HCT116 (cell line): Measurements from ENCODE around the gene LMNA. TPM values are rescaled to one million over a fixed set of nuclear protein-coding genes. Genes with fewer than 3 reads are reported as not detected.
A peak's percentile ranks its signal among the peaks of the same experiment; 100 is the strongest.

Source experiments
- ATAC-seq: fragments of 200-7000 bp; cut with Tn5 transposase; 2 replicates; pipeline ENCODE4 v1.9.1; 2020; ENCODE audit warnings: mild to moderate bottlenecking, moderate library complexity
- BruUV-seq: library from RNA; stranded (reverse); fragments of 400-500 nt; replicated peaks from 2 replicates; lab custom pipeline; 2021; lab: Mats Ljungman, UMichigan
- CTCF ChIA-PET: fragments of 300-600 bp; sonication (Branson Sonifier 250); formaldehyde crosslinking; loops from one replicate; lab custom pipeline; 2021; ENCODE audit warnings: antibody characterized with exemption; lab: Charles Lee
- POLR2A ChIA-PET: fragments of 300-600, 350-600 bp; sonication (Branson Sonifier 250); formaldehyde crosslinking; loops from one replicate; lab custom pipeline; 2021; ENCODE audit warnings: antibody characterized with exemption; lab: Charles Lee
- RAD21 ChIA-PET, 2 experiments: fragments of 300-600 bp; sonication (Branson Sonifier 250); formaldehyde crosslinking; loops; one replicate each; lab custom pipeline; 2023; ENCODE audit warnings: low total read pairs in 2 of 2; ENCODE audit not compliant: uncharacterized antibody in 2 of 2, unreplicated experiment in 2 of 2, low non-redundant PET in 1 of 2; lab: Charles Lee
- DNase-seq: peaks from one replicate; pipeline ENCODE4 v3.0.0-alpha.2; 2010; ENCODE audit warnings: low read depth, low spot score
- H2AFZ ChIP-seq: fragments of 200-600 bp; shearing (Covaris generic), sonication (generic); 2 replicates; pipeline ENCODE4 v1.6.1; 2017; ENCODE audit warnings: low read depth, mixed run types, mixed read lengths, antibody characterized with exemption, low read length; ENCODE audit not compliant: poor library complexity, severe bottlenecking
- H3K27ac ChIP-seq: 2 replicates; pipeline ENCODE4 v1.5.1; 2012; ENCODE audit warnings: low read depth, low read length
- H3K27me3 ChIP-seq: fragments of 200-600 bp; sonication (generic); 2 replicates; pipeline ENCODE4 v1.6.1; 2016; ENCODE audit warnings: mixed run types, low read length, mixed read lengths; ENCODE audit not compliant: insufficient read depth
- H3K36me3 ChIP-seq, 2 experiments: fragments of 200-500 bp in 1 of 2; fragments of 200-600 bp in 1 of 2; sonication (Bioruptor generic) in 1 of 2; sonication (generic) in 1 of 2; 2 replicates each; pipeline versions ENCODE4 v1.5.1 to v1.6.1; 2014 to 2016; ENCODE audit warnings: low read length in 2 of 2, inconsistent platforms in 1 of 2, mixed read lengths in 1 of 2, mixed run types in 1 of 2; ENCODE audit not compliant: insufficient read depth in 2 of 2, control insufficient read depth in 1 of 2
- H3K4me1 ChIP-seq, 2 experiments: fragments of 200-600 bp in 1 of 2; sonication (generic) in 1 of 2; 2 replicates each; pipeline versions ENCODE4 v1.5.1 to v1.6.1; 2012 to 2017; ENCODE audit warnings: low read length in 2 of 2, inconsistent platforms in 1 of 2, mild to moderate bottlenecking in 1 of 2, mixed read lengths in 1 of 2, mixed run types in 1 of 2, moderate library complexity in 1 of 2; ENCODE audit not compliant: insufficient read depth in 2 of 2, control insufficient read depth in 1 of 2
- H3K4me2 ChIP-seq: fragments of 200-600 bp; sonication (generic); 2 replicates; pipeline ENCODE4 v1.6.1; 2017; ENCODE audit warnings: mixed run types, low read length, mixed read lengths
- H3K4me3 ChIP-seq, 2 experiments: fragments of 200-600 bp in 1 of 2; sonication (generic) in 1 of 2; replicated peaks in 1 of 2; 2 replicates each; pipeline ENCODE4 v1.5.1; 2011 to 2016; ENCODE audit warnings: low read length in 2 of 2, control low read depth in 1 of 2, low read depth in 1 of 2, mild to moderate bottlenecking in 1 of 2, mixed read lengths in 1 of 2, mixed run types in 1 of 2
- H3K79me2 ChIP-seq: fragments of 200-600 bp; sonication (generic); 2 replicates; pipeline ENCODE4 v1.6.1; 2017; ENCODE audit warnings: mild to moderate bottlenecking, mixed run types, low read length, moderate library complexity, mixed read lengths; ENCODE audit not compliant: insufficient read depth
- H3K9ac ChIP-seq: fragments of 200-600 bp; sonication (generic); 2 replicates; pipeline ENCODE4 v1.6.1; 2016; ENCODE audit warnings: low read length, mixed read lengths
- H3K9me2 ChIP-seq: fragments of 200-600 bp; sonication (generic), shearing (Covaris generic); 2 replicates; pipeline ENCODE4 v1.6.1; 2017; ENCODE audit warnings: mixed run types, mild to moderate bottlenecking, moderate library complexity; ENCODE audit not compliant: insufficient read depth
- H3K9me3 ChIP-seq, 2 experiments: fragments of 200-500 bp in 1 of 2; fragments of 200-600 bp in 1 of 2; sonication (Bioruptor generic) in 1 of 2; sonication (generic) in 1 of 2; 2 replicates each; pipeline ENCODE4 v1.6.1; 2014 to 2017; ENCODE audit warnings: low read length in 2 of 2, mixed read lengths in 2 of 2, inconsistent platforms in 1 of 2, low read depth in 1 of 2, mild to moderate bottlenecking in 1 of 2, mixed run types in 1 of 2, moderate library complexity in 1 of 2; ENCODE audit not compliant: control insufficient read depth in 1 of 2, insufficient read depth in 1 of 2
- H4K20me1 ChIP-seq: fragments of 200-600 bp; sonication (generic), shearing (Covaris generic); 2 replicates; pipeline ENCODE4 v1.6.1; 2017; ENCODE audit warnings: mixed run types, mild to moderate bottlenecking, moderate library complexity; ENCODE audit not compliant: insufficient read depth
- CEBPB ChIP-seq: IDR thresholded peaks from 2 replicates; pipeline ENCODE4 v1.6.1; 2012; ENCODE audit warnings: low read depth
- EGR1 ChIP-seq: IDR thresholded peaks from 2 replicates; pipeline ENCODE4 v1.6.1; 2012; ENCODE audit warnings: low read depth
- ELF1 ChIP-seq: IDR thresholded peaks from 2 replicates; pipeline ENCODE4 v1.6.1; 2012; ENCODE audit warnings: low read depth, borderline replicate concordance
- EZH2 ChIP-seq: fragments of 200-600 bp; sonication (generic); IDR thresholded peaks from 2 replicates; pipeline ENCODE4 v1.6.1; 2017; ENCODE audit warnings: antibody characterized with exemption, mixed run types
- POLR2AphosphoS5 ChIP-seq: IDR thresholded peaks from 2 replicates; pipeline ENCODE4 v1.6.1; 2011; ENCODE audit warnings: mild to moderate bottlenecking, low read depth, low read length, moderate library complexity
- SP1 ChIP-seq: IDR thresholded peaks from 2 replicates; pipeline ENCODE4 v1.6.1; 2012; ENCODE audit warnings: low read depth
- SRF ChIP-seq: IDR thresholded peaks from 2 replicates; pipeline ENCODE4 v1.6.1; 2012; ENCODE audit warnings: low read depth
- TCF7L2 ChIP-seq: IDR thresholded peaks from 2 replicates; pipeline ENCODE4 v1.7.0; 2011; ENCODE audit warnings: borderline replicate concordance, inconsistent platforms; ENCODE audit not compliant: insufficient read depth, insufficient read length; ENCODE audit errors: extremely low read depth
- intact Hi-C: fragments of 100-400 bp; cut with micrococcal nuclease; formaldehyde crosslinking; loops from 2 replicates; pipeline ENCODE4 v1.10.0; 2022
- total RNA-seq: library from RNA; stranded (reverse); gene quantifications from one replicate; pipeline ENCODE4 v1.2.1, GENCODE V29; 2021; ENCODE audit not compliant: unreplicated experiment
- TF ChIP-seq, protein P1 (sequence below): IDR thresholded peaks from 2 replicates; pipeline ENCODE4 v1.6.1; 2012; ENCODE audit warnings: low read depth
- TF ChIP-seq, protein P2 (sequence below): IDR thresholded peaks from 2 replicates; pipeline ENCODE4 v1.6.1; 2011; ENCODE audit warnings: mild to moderate bottlenecking, low read length, moderate library complexity; ENCODE audit not compliant: insufficient replicate concordance; ENCODE audit errors: extremely low read depth
- TF ChIP-seq, protein P3 (sequence below), 3 experiments: fragments of 200-600 bp in 1 of 3; sonication (generic) in 1 of 3; IDR thresholded peaks in 2 of 3; conservative IDR thresholded peaks in 1 of 3; 2 replicates each; pipeline ENCODE4 v1.5.1; 2012 to 2017; ENCODE audit warnings: low read depth in 2 of 3, low read length in 2 of 3, antibody characterized with exemption in 1 of 3, borderline replicate concordance in 1 of 3, control low read depth in 1 of 3, mild to moderate bottlenecking in 1 of 3, mixed read lengths in 1 of 3, mixed run types in 1 of 3, moderate library complexity in 1 of 3; ENCODE audit not compliant: insufficient read depth in 1 of 3
- TF ChIP-seq, protein P4 (sequence below): IDR thresholded peaks from 2 replicates; pipeline ENCODE4 v1.6.1; 2012

The LMNA gene
- total RNA-seq, 1 experiment from 2014 or later: 528 TPM

DNA sequence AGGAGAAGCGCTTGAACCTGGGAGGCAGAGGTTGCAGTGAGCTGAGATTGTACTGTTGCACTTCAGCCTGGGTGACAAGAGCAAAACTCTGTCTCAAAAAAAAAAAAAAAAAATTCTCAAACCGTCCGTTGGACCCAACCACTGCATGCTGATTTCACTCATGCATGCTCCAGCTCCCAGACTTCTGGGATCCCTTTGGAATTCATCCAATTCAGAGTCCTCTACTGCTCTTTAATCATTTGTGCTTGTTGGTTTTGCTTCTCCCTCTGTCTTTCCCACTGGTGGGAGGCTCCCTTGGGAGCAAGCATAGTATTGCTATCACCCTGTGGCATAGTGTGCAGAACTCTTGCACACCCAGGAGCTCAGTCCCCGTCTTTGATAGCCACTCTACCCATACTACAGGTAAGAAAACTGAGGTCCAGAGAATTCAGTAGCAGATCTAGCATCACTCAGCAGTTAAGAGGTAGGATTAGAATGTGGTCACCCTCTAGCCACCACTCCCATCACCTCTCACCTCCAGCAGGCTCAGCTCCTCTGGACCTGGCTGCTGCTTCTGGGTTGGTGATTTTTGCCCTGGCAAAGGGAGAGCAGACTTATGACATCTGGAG lies 3.1 kb upstream of the LMNA start:
- Histone ChIP-seq H2AFZ (no peak overlapping the region), H3K9ac (no peak overlapping the region; the same call in 1 of the 2 replicates)
- ATAC-seq: no peak
- RAD21 ChIA-PET: no interaction called here
- TF ChIP-seq EGR1: no peak
- TF ChIP-seq, protein P1, sequence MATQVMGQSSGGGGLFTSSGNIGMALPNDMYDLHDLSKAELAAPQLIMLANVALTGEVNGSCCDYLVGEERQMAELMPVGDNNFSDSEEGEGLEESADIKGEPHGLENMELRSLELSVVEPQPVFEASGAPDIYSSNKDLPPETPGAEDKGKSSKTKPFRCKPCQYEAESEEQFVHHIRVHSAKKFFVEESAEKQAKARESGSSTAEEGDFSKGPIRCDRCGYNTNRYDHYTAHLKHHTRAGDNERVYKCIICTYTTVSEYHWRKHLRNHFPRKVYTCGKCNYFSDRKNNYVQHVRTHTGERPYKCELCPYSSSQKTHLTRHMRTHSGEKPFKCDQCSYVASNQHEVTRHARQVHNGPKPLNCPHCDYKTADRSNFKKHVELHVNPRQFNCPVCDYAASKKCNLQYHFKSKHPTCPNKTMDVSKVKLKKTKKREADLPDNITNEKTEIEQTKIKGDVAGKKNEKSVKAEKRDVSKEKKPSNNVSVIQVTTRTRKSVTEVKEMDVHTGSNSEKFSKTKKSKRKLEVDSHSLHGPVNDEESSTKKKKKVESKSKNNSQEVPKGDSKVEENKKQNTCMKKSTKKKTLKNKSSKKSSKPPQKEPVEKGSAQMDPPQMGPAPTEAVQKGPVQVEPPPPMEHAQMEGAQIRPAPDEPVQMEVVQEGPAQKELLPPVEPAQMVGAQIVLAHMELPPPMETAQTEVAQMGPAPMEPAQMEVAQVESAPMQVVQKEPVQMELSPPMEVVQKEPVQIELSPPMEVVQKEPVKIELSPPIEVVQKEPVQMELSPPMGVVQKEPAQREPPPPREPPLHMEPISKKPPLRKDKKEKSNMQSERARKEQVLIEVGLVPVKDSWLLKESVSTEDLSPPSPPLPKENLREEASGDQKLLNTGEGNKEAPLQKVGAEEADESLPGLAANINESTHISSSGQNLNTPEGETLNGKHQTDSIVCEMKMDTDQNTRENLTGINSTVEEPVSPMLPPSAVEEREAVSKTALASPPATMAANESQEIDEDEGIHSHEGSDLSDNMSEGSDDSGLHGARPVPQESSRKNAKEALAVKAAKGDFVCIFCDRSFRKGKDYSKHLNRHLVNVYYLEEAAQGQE: no peak
- TF ChIP-seq TCF7L2: no peak
- TF ChIP-seq, protein P2, sequence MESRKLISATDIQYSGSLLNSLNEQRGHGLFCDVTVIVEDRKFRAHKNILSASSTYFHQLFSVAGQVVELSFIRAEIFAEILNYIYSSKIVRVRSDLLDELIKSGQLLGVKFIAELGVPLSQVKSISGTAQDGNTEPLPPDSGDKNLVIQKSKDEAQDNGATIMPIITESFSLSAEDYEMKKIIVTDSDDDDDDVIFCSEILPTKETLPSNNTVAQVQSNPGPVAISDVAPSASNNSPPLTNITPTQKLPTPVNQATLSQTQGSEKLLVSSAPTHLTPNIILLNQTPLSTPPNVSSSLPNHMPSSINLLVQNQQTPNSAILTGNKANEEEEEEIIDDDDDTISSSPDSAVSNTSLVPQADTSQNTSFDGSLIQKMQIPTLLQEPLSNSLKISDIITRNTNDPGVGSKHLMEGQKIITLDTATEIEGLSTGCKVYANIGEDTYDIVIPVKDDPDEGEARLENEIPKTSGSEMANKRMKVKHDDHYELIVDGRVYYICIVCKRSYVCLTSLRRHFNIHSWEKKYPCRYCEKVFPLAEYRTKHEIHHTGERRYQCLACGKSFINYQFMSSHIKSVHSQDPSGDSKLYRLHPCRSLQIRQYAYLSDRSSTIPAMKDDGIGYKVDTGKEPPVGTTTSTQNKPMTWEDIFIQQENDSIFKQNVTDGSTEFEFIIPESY: no peak
- no peak for TF ChIP-seq EZH2
- no peak for TF ChIP-seq SP1
- TF ChIP-seq ELF1: no peak
- no peak for TF ChIP-seq POLR2AphosphoS5
- no peak for TF ChIP-seq CEBPB
- TF ChIP-seq, protein P3, sequence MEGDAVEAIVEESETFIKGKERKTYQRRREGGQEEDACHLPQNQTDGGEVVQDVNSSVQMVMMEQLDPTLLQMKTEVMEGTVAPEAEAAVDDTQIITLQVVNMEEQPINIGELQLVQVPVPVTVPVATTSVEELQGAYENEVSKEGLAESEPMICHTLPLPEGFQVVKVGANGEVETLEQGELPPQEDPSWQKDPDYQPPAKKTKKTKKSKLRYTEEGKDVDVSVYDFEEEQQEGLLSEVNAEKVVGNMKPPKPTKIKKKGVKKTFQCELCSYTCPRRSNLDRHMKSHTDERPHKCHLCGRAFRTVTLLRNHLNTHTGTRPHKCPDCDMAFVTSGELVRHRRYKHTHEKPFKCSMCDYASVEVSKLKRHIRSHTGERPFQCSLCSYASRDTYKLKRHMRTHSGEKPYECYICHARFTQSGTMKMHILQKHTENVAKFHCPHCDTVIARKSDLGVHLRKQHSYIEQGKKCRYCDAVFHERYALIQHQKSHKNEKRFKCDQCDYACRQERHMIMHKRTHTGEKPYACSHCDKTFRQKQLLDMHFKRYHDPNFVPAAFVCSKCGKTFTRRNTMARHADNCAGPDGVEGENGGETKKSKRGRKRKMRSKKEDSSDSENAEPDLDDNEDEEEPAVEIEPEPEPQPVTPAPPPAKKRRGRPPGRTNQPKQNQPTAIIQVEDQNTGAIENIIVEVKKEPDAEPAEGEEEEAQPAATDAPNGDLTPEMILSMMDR (IDR thresholded peaks at IDR 0.05 in 2 of 3, conservative IDR thresholded peaks at IDR 0.05 in 1 of 3; ENCODE audit: borderline replicate concordance in 1 of 3, insufficient read depth in 1 of 3, low read depth in 2 of 3, low read length in 2 of 3): no peak
- TF ChIP-seq, protein P4, sequence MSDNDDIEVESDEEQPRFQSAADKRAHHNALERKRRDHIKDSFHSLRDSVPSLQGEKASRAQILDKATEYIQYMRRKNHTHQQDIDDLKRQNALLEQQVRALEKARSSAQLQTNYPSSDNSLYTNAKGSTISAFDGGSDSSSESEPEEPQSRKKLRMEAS: no peak
- TF ChIP-seq SRF: no peak
- TF ChIP-seq, all 23 proteins: peak for 0
- intact Hi-C loops: no loop called here
- no peak for DNase-seq
- BruUV-seq: no TSS peak
- no peak overlapping the region for H3K27ac ChIP-seq
- H4K20me1 ChIP-seq: no peaks in the 10 kb centered on the region; the same call in 1 of the 2 replicates
- H3K27me3 ChIP-seq: no peaks in the 10 kb centered on the region
- no peak overlapping the region for H3K4me3 ChIP-seq
- ChIA-PET CTCF (interaction anchor here (1.3 to 5.5 kb wide), 4 partner anchors 12 to 34 kb away, joined by 3 to 22 read pairs (median 6); no protein-coding TSS in a partner anchor), POLR2A (interaction anchor here (4.9 to 5.3 kb wide), 2 partner anchors 8 to 13 kb away, joined by 28 to 50 read pairs; no protein-coding TSS in a partner anchor)
- no peaks in the 10 kb centered on the region for H3K36me3 ChIP-seq
- no peaks in the 10 kb centered on the region for H3K9me3 ChIP-seq
- H3K9me2 ChIP-seq: no peaks in the 10 kb centered on the region
- H3K4me1 ChIP-seq: peaks cover 50 to 77% of the 10 kb centered on the region in 2 experiments
- peaks cover 19% of the 10 kb centered on the region for H3K79me2 ChIP-seq
- H3K4me2 ChIP-seq: peak overlapping the region; percentile 47; the same call in 1 of the 2 replicates
